HG03457 (cell line): ENCODE results near the gene SH2D3C.
"Not testable (repeated sequence)": the region's sequence is repeated elsewhere in the genome, so short reads cannot be mapped to it uniquely, and the experiment has no call there.

Experiments used
- ATAC-seq: cut with Tn5 transposase; IDR thresholded peaks from one replicate; pipeline ENCODE4 v1.9.1; 2021; ENCODE audit warnings: moderate number of reproducible peaks; ENCODE audit not compliant: unreplicated experiment

Gene SH2D3C

GRCh38 chr9:127769101-127769500, 9.4 kb downstream of the SH2D3C start:
- no peak for ATAC-seq

- ATAC-seq: no peak
These were observed 9.8 kb downstream of the SH2D3C start for GRCh38 chr9:127768698-127769097.

- no peak for ATAC-seq
These were observed 10.5 kb downstream of the SH2D3C start for GRCh38 chr9:127767909-127768331.

- ATAC-seq: no peak
These were observed 11.1 kb downstream of the SH2D3C start for GRCh38 chr9:127767410-127767809.

DNA sequence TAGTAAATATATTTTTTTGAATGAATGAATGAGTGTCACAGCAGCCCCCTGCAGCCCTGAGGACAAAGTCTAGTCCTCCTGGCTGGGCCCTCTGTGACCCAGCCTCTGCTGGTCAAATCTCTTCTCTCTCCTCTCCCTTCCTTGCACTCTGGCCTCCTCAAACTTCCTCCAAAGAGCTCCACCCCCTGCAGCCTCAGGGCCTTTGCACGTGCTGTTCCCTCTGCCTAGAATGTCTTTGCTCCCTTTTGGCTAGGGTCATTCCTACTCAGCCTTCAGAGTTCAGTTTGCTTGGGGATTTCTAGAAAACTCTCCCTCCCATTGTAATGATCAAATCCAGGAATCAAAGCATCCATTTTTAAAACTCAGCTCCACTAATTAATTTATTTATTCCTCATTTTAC, 13.0 kb downstream of the SH2D3C start:
- ATAC-seq: no peak

DNA sequence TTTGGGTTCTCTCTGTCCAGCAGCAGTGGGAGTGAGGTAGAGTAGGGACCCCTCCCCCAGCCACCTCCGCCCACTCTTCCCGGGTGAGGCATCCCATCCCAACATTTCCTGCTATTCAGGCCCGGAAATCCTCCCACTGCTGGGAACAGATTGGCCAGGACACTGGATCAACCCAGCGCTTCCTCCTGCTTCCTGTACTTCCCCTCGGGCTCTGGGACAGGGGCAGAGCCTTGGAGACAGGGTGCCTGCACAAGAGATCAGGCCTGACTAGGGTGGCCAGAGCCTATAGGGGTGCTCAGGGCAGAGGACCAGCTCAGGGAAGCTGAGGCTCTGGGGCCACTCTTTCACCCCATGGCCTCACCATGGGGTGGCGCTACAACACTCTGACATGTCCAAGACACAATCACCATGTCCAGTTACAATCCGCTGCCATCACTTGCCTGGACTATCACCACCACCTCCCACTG, 14.5 kb downstream of the SH2D3C start:
- no peak for ATAC-seq

GRCh38 chr9:127762111-127762676, 16.3 kb downstream of the SH2D3C start:
- no peak for ATAC-seq

DNA sequence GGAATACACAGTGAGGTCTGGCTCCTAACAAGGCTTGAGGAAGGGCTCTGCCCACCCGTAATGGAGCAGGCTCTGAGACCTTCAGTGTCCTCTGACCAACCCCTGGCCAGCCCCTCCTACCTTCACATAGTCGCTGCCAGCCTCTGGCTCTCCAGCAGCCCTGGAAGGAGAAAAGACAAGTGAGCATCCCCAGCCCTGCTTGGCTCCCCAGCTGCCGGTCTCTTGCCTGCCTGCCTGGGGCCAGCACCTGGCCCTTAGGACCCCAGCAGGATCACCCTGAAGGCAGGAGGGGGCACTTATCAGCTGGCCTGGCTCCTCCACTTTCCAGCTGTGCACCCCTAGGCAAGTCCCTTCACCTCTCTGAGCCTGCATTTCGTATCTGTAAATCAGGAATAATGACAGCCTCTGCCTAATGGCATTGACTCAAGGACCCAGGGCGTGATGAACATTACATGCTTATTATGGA, 16.9 kb downstream of the SH2D3C start:
- ATAC-seq: no peak

GRCh38 chr9:127761061-127761460, 17.4 kb downstream of the SH2D3C start:
- no peak for ATAC-seq

- no peak for ATAC-seq
These were observed 19.6 kb downstream of the SH2D3C start for GRCh38 chr9:127758843-127759242.

DNA sequence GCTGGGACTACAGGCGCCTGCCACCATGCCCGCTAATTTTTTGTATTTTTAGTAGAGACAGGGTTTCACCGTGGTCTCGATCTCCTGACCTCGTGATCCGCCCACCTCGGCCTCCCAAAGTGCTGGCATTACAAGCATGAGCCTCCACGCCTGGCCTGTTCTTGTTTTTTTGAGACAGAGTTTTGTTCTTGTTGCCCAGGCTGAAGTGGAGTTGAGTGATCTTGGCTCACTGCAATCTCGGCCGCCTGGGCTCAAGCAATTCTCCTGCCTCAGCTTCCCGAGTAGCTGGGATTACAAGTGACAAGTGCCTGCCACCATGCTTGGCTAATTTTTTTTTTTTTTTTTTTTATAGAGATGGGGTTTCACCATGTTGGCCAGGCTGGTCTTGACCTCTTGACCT, 21.7 kb downstream of the SH2D3C start:
- ATAC-seq: not testable (repeated sequence)

GRCh38 chr9:127756233-127756632, 22.2 kb downstream of the SH2D3C start:
- no peak for ATAC-seq

DNA sequence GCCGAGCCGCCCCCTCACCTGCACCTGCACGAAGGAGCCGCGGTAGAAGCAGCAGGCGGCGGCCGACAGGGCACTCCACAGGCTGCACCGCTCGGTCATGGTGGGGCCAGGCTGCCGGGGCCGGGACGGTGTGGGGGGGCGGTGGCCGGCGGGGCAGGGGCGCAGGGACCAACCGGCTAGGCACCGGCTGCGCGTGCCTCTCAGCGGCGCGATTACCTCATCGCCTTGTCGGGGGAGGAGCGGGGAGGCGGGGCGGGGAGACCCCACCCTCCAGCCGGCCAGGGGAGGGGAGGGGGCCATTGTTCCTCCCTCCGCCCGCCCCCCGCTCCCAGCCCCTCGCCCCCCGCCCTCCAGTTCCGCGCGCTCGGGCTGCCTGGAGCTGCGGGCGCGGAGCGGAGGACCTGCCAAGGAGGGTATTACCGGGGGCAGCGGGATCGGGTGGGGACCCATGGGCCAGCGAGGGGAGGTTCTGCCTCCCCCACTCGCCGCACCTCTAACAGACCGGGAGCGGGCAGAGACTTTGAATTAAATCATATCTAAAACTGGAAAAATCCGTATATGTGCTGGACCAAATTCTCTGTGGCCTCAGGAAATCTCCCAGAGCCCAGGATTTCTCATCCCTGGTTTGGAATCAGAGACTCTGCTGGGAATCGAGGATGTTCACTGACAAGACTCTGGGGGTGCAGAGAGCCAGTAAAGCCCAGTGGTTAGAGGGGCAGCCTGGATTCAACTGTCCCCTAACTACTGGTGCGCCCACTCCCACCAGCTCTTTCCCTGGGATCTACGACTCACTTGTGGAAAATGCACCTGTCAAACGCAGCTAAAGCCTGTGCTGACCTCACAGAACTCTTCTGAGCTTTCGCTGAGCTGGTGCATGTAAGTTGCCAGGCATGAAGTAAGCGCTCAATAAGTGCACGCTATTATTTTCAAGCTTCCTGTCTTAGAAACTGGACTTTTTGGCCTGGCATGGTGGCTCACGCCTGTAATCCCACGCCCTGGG, 23.1 kb downstream of the SH2D3C start:
- no peak for ATAC-seq

GRCh38 chr9:127754099-127755060, 24.1 kb downstream of the SH2D3C start:
- no peak for ATAC-seq

- ATAC-seq: no peak
These were observed 24.8 kb downstream of the SH2D3C start for GRCh38 chr9:127753622-127754021.

GRCh38 chr9:127753148-127753547, 25.3 kb downstream of the SH2D3C start:
- ATAC-seq: no peak

DNA sequence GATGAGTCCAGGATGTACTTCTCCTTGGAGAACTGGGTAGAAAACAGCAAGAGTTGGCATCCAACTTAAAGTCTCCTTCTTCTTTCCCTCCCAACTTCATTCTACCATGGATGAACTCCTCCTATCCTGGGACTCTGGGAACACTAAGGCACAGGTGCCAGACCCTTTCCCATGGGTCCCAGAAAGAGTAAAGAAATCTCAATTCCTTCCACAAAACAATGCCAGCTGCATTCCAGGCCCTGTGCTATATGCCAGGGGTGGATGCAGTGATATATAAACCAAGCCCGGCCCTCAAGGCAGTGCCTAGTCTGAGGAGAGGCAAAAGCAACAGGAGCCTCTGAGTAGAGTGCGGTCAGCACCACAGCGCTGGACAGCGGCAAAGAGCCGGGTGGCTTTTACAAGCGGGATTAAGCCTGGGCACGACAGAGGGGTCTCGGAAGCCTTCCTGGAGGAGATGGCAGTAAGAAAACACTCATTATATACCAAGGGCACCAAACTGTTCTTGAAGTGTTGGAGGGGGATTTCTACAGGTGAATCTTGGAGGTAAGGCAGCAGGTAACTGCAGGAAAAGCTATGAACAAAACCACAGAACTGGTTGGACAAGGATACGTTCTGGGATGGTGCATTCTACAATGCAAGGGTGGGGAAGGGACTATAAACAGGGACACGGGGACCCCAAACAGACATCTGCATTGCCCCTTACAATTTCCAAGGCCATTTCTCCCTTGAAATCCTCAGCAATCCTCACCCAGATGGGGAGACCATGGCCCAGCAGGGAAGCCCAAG, 27.0 kb downstream of the SH2D3C start:
- no peak for ATAC-seq

GRCh38 chr9:127749090-127749787, 29.2 kb downstream of the SH2D3C start:
- ATAC-seq: no peak

DNA sequence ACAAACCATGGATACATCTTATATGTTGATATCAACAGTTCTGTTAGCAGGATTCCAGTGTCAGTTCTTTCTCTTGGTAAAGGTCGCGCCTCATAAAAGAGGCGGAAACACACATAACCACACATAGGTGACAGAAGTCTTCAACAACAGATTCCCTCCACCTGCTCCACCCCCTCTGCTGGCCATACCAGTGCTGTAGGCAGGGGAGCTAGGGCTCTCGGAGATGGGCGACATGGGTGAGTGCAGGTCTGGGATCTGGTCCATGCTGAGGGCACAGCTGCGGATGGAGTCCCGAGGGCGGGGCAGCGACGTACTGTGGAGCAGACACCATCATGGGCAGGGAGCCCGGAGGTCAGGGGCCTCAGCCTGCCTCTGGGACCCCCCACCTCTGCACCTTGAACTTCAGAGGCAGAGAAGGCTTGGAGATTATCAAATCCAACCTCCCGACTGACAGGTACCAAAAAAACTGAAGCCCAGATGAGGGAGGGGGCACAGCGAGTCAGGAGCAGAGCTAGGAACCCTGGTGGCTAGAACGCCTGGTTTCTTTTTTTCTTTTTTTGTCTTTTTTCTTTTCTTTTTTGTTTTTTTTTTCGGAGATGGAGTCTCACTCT, 31.4 kb downstream of the SH2D3C start:
- no peak for ATAC-seq
